NCI-H510A treated with DMSO at 0.1 percent for 48 hours (cell line): ENCODE measurements around the gene OCA2.
A peak's percentile ranks its signal among the peaks of the same experiment; 100 is the strongest.
"Not testable (repeated sequence)": the region's sequence is repeated elsewhere in the genome, so short reads cannot be mapped to it uniquely, and the experiment has no call there.

Source experiments
- DNase-seq: peaks from one replicate; lab custom pipeline; 2025; lab: John Stamatoyannopoulos, UW

Gene OCA2

DNA sequence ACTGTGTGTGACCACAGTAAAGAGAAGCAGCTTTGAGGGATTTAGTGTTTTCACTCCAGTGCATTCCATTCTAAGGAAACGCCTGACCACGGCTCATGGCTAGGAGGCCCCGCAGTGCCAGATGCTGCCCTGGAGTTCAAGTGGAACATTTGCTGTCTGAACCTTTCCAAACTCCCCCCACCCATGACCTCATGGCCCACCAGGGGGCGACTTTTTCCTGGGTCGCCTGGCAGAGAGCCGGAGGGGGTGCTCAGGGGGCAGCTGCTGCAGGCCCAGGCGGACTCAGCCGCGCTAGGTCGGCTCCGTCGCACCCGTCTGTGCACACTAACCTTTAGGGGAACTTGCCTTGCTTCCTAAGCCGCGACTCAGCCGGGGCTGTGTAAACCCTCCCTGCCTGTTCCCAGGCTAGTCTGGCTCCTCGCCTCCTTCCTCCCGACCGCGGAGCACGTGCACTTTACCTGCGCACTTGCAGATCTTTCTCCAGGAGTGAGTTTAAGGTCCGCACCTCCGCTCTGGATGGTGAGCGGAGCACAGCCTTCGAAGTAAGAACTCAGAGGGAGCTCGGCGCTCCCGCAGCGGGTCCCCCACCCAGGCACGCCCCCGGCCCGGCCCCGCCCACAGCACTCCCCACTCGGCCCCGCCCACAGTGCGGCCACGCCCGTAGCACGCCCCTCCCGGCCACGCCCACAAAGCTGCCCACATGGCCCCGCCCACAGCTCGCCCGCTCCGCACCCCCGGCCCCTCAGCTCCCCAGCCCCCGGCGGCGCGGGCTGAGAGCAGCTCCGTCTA lies at the start of gene OCA2:
OCA2 (minus strand) TSS at position 550 of the 789 bp plus-strand sequence. CDS start 17,441 bp downstream, outside the sequence.
- DNase-seq = peak; percentile 34

DNA sequence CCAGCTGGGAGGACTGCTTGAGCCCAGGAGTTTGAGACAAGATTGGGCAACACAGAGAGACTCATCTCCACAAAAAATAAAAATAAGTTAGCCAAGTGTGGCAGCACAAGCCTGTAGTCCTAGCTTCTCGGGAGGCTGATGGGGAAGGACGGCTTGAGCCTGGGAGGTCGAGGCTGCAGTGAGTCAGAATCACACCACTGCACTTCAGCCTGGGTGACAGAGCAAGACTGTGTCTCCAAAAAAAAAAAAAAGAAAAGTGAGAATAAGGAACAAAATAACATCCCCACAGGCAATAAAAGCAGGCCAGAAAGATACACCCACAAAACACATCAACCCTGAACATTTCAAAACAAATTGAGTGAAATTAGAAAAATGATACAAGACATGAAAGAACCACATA lies 48.7 kb upstream of the OCA2 start:
- no peak for DNase-seq

DNA sequence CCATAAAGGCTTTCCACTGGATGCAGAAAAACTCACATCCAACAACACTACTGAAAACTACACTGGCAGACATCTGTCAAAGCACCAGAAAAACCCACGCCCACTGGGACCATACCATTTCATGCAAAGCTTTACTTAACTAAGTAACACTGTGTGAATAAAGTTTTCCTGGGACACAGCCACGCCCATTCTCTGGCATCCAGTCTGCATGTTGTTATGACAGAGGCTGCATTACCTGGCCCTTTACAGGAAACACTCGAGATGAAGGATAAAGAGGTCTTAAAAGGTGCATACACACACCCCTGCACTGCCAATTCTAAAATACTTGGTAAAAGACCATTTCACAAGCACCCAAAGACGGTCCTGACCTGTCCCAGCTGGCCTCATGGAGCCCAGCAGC lies 46.3 kb upstream of the OCA2 start:
- DNase-seq = not testable (repeated sequence)

DNA sequence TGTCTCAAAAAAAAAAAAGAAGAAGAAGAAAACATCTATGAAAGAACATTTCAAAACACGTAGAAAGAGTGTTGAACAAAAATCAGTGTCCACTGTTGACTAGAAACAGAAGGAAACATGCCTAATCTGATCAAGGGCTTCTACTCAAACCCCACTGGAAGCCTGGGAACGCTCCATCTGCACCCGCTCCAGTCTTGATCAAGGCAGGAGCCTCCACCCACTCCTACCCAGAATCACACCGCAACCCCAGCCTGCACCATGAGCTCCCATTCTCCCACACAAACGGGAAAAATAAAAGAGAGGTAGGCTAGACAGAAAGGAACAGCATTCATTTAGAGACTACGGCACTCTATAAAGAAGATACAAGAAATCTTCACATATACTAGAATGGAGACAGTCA lies 40.9 kb upstream of the OCA2 start:
- DNase-seq = no peak

DNA sequence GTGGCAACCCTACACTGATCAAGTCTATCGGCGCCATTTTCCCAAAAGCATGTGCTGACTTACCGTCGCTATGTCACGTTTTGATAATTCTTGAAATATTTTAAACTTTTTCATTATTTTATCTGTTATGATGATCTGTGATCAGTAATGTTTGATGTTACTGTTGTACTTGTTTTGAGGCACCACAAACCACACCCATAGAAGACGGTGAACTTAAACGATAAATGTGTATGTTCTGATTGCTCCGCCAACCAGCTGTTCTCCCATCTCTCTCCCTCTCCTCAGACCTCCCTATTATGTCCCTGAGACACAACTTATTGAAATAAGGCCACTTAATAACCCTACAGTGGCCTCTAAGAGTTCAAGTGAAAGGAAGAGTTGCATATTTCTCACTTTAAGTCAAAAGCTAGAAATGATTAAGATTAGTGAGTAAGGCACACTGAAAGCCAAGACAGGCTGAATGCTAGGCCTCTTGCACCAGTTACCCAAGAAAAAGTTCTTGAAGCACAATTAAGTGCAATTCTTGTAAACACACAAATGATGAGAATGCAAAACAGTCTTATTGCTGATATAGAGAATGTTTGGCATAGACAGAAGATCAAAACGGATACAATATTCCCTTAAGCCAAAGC lies 38.4 kb upstream of the OCA2 start:
- DNase-seq = not testable (repeated sequence)

DNA sequence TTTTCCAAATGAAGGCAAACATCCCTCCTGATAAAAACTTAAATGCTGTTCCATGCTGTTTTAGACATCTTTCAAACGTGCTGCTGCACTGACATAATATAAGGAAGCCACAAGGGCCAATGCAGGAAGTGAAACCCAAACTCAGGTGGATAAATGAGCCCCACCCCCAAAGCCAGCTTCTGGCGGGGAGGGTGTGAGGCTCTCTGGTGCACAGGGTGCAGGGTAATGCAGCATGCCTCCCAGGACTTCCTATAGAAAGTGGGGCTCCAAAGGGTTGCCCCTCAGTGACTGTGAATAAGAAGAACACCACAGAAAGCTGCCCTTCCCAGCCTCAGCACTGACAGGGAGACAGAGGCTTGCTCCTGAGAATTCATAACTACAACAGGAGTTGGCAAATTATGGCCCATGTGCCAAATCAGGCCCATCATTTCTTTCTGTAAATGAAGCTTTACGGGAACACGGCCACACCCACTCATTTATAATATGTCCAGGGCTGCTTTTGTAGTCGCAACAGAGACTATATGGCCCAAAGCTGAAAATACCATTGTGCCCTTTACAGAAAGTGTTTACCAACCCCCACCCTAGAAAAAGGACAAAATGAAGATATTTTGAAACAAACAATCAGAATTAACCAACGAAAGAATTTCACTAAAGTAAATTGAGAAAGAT lies 37.3 kb upstream of the OCA2 start:
- DNase-seq = not testable (repeated sequence)

DNA sequence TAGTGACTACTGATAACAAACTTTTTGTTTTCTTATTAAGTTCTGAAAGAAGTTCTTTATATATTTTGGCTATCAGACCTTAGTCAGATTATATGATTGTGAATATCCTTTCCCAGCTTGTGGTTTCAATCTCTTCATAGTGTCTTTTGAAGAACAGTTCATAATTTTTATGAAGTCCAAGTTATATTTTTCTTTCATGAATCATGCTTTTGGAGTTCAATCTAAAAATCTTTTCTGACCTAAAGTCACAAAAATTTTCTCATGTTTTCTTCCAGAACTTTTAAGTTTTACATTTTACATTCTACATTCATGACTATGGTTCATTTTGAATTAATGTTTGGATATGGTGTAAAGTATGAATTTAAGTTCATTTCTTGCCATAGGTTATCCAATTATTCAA lies 34.2 kb upstream of the OCA2 start:
- DNase-seq = no peak

DNA sequence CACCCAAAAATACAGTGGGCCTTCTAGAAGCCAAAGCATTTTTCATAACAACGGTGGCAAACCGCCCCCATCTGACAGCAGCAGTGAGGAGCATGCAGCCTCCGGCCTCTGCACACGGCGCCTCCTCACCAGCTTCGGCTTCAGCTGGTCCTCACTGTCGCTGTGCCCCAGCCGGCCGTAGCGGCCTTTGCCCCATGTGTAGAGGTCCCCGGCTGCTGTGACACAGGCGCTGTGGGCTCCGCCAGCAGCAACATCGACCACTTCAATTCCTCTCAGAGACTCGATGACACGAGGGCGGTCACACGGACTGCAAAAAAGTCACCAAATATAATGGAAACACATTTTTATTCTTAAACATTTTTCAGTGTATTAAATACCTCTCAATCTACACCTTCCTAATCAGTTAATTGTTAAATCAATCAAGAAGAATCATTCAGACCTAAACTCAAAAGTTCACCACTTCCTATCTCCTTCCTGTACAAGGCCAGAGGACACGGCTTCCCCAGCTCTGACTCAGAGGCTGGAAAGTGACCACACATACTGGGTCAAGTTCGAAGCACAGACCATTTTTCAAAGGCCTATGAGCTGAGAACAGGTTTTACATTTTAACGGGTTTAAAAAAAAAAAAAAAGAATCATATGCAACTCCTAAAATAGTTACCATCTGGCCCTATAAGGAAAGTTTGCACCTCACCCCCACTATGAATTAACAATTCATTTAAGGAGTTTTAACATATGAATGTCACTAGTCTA lies 33.6 kb upstream of the OCA2 start:
- DNase-seq = no peak

DNA sequence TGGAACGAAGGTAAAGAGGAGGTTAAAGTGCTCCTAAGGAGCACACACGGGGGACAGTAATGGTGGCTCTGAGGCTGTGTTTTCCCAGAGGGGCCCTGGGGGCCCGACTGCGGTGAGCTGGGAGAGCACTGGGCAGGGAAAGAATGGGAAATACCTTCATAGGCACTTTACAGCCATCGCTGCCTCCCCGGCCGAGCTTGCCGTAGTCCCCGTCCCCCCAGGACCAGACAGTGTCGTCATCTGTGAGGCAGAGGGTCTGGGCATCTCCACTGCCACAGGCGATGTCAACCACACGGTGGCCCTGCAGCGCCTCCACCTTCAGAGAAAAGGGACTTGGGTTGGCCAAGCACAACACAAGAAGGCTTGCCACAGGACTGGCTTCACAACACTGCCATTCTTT lies 32.8 kb upstream of the OCA2 start:
- DNase-seq = no peak

DNA sequence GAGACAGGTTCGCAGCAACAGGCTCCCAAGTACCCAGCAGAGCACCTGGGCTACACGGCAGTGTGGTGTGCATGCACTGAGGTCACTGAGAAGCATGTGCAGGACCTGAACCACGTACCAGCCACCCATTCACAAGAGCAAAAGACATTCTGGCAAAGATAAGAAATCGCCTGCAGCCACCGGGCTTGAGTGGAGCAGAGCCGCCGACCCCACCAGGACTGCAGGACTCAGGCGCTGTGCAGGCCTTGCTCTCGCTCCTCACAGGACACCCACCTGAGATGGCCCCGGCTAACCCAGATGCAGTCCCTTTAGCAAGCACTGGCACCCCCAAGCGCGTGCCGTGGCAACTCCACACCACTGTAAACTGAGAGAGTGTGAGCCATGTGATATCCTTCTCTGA lies 32.3 kb upstream of the OCA2 start:
- DNase-seq = no peak

DNA sequence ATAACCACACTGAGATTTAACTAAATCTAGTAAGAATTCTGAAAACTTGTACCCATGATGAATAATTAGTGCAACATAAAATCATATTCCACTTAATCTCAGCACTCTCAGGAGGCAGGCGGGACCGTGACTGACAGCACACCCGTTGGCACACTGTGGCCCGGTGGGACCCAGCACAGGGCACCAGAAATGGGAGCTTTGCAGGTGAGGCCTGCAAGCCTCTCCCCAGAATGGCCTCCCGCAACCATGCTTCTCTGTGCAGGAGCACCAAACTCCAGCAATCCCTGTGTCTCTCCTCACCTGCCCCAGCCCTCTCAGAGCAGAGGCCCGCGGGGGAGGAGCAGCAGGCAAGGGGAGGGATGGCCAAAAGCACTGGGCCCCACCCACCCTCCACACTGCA lies 31.5 kb upstream of the OCA2 start:
- DNase-seq = no peak

DNA sequence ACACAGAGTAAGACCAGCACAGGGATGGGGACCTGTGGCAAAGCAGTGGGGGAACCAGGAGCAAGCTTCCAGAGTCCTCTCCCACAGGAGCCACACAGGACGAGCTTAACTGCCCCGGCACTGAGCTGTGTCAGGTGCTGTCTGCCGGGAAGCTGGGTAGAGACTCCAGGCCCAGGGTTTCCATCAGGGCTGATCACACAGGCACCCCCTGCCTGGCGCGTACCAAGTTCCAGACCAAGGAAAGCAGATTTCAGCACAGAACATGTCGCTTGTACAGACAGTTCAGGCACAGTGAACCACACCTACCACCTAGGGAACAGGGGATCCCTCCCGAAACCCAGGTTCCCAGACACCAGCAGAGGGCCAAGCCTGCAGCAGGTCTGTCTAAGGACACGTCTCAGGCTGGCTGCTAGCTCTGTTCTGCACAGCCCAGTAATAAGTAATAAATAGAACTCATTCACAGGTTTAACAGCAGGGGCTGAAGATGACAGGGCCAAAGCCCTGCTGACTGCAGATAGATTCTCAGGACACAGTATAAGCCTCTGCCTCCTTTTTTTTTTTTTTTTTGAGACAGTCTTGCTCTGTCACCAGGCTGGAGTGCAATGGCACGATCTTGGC lies 30.2 kb upstream of the OCA2 start:
- DNase-seq = no peak

DNA sequence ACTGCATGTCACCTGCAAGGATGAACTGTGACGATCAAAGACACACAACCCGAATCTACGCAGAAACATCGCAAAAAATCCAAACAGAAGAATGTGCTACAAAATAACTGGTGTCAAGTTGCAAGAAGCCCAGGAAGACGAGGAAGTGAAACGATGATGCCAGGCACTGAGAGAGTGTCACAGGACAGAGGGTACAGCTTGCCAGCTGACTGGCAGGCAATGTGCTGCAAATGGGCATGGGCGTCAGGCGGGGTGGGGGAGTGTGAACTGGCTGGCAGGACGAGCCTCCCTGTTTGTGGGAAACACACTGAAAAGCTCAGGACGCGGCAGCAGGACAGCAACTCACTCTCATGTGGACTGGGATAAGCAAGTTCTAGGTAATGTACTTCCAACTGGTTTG lies 28.9 kb upstream of the OCA2 start:
- DNase-seq = no peak

DNA sequence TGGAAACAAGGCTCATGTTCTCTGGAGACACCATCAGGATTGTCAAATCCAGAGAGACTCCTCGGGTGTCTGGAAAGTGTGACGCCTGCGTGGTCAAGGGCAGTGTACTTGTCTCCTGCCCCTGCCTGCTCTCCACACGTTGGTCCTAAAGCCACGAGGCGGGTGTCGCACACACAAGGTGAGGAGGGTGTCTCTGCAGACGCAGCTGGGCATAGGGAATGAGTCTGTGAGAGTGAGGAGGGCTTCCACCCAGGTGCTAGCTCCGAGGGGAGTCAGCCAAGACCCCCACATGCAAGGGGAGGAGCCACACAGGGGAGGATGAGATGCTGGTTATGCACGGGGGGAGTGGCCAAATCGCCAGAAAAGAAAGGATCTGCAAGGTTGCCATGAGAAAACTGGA lies 27.9 kb upstream of the OCA2 start:
- DNase-seq = no peak

DNA sequence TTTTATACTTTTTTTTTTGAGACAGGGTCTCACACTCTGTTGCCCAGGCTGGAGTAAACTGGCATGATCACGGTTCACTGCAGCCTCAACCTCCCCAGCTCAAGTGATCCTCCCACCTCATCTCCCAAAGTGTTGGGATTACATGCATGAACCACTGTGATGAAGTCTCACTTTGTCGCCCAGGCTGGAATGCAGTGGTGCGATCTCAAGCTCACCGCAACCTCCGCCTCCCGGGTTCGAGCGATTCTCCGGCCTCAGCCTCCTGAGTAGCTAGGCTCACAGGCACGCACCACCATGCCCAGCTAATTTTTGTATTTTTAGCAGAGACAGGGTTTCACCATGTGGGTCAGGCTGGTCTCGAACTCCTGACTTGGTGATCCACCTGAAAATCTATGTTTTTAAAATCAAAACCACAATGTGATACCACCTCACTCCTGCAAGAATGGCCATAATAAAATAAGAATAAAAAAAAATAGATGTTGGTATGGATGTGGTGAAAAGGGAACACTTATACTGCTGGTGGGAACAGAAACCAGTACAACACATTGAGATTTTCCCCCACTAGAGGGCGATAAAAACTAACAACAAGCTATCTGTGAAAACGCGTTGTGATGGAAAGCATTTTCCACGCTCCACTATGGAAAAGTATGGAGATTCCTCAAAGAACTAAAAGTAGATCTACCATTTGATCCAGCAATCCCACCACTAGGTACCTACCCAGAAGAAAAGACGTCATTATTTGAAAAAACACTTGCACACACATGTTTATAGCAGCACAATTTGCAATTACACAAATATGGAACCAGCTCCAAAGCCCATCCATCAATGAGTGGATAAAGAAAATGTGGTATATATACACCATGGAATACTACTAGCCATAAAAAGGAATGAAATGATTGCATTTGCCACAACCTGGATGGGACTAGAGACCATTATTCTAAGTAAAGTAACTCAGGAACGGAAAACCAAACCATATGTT lies 26.8 kb upstream of the OCA2 start:
- DNase-seq = peak; percentile 19

DNA sequence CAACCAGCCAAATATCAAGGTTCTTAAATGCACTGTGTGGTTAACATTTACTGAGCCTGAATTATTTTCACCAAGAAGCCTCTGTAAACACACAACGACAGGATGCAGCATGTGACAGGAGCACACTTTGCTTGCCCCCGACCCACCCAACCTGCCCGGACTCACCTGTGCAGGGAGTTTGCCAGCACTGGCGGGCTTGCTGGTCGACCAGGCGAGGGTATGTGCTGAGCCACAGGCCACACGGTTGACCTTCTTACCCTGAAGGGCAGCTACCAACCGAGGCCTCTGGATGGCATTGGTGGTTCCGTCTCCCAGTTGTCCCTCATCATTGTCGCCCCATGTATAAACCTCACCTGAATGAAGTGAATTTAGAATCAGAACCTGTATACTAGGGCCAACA lies 25.7 kb upstream of the OCA2 start:
- no peak for DNase-seq

DNA sequence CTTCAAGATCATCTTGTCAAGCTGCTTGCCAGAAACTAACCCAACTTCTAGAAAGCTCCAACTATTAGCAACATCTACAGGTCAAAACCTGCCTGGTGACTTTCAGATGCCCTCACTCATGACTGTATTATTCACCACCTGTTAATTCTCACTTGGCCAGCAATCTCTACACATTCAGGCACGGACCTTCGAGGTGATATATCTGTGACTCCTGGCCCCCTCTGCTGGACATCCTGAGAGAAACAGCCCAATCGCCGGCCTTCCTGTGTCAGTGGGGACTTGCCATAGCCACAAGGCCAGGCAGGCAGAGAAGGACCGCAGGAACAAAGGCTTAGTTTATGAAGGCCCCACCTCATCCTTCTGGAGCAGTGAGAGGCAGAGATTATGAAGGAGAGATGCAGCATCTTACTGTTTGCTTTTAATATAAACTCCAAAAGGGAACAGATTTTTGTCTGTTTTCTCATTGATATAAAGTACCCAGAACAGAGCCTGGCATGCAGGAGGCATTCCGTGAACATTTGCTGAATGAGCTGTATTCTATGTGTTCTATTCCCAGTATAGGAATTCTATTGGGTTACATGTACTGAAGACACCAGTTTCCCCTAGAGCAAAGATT lies 24.4 kb upstream of the OCA2 start:
- peak; percentile 65 for DNase-seq

DNA sequence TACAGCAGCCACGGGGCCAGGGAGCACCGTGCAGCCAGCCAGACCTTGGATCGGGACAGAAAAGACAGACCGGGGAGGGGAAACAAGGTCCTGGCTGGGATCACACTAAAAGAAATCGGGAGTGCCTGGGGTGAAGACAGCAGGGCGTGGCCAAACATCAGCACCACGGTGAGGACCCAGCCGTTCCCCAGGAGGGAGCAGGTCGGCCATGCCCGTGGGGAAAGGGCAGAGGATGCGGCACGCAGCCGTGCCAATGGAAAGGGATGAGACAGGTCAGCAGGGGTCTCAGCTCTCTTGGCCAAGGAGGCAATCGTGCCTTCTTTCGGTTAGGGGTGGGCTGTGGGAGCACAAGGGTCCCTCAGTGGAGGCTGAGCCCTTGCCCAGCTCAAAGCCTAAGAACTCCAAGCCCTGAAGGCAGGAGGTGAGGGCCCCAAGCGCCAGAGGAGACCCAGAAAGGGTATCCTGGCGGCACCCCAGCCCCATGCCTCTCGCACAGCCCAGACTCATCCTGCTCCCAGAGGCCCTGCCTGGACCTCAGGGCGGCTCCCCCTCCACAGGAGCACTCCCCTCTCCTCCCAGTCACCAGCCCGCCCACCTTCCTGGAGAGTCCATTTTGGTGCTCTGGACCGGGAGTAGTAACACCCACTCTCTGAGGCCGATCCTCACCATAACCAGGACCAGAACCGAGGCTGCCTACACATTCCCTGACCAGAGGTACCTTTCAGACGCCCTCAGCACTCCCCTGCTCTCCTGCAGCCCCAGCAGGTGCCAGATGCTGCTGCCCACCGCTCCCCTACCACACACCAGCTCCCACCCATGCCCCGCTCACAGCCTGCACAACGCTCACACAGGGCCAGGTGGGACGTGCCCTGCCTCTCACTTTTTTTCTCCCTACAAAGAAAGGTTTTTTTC lies 23.2 kb upstream of the OCA2 start:
- no peak for DNase-seq

DNA sequence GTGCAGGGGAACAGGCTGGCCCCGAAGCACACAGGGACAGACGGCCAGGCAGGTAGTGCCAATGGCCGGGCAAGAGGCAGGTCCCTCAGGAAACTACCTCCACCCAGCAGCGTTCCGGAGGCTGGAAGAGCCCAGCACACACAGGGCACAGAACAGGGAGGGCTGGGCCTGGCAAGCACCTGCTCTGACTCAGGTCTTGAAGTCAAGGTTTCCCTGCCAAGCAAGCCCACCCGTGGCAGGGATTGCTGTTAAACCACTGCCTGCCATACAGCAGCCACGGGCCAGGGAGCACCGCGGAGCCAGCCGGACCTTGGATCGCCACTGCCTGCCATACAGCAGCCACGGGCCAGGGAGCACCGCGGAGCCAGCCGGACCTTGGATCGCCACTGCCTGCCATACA lies 22.5 kb upstream of the OCA2 start:
- DNase-seq = not testable (repeated sequence)

DNA sequence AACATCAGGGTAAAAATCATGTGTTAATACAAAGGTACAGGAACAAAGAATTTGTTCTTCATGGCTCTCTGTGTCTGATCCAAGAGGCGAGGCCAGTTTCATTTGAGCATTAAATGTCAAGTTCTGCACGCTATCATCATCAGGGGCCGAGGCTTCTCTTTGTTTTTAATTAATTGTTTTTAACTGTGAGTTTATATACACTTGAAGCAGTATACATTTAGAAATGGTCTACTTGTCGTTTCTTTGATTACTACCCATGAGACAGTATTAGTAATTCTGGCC lies 21.2 kb upstream of the OCA2 start:
- DNase-seq = no peak
